Naive thymus-derived CD8-positive, alpha-beta T cell (primary cell): Measurements from ENCODE around the gene SPATA21. TPM values are rescaled to one million over a fixed set of nuclear protein-coding genes. Genes with fewer than 3 reads are reported as not detected.

ENCODE experiments used
- ATAC-seq, 2 donors: fragments of 150-1000 bp; cut with Tn5 transposase in 1 of 2; sonication (Bioruptor Pico), chemical (Tn5 transposase) in 1 of 2; 1 replicate in 1 of 2; 2 replicates in 1 of 2; pipeline ENCODE4 v1.10.0; 2021; ENCODE audit warnings: mild to moderate bottlenecking in 2 of 2, moderate library complexity in 2 of 2
- POLR2A ChIA-PET: fragments of 350-600 bp; sonication (Branson Sonifier 250); formaldehyde crosslinking; loops from one replicate; lab custom pipeline; 2021; ENCODE audit warnings: antibody characterized with exemption; lab: Charles Lee
- DNase-seq, 10 donors: peaks; one replicate each; pipeline versions ENCODE4 v3.0.0 to v3.0.0-alpha.2; 2020 to 2022
- H3K27ac Mint-ChIP-seq, 10 donors: one replicate each; pipeline ENCODE4 v1.8.0; 2020 to 2022; ENCODE audit warnings: mild to moderate bottlenecking in 10 of 10, mixed read lengths in 10 of 10, moderate library complexity in 4 of 10, inconsistent platforms in 1 of 10
- H3K27me3 Mint-ChIP-seq, 5 donors: one replicate each; pipeline ENCODE4 v1.8.0; 2021 to 2022; ENCODE audit warnings: mixed read lengths in 5 of 5
- H3K36me3 Mint-ChIP-seq, 3 donors: one replicate each; pipeline ENCODE4 v1.8.0; 2020 to 2022; ENCODE audit warnings: mixed read lengths in 3 of 3, mild to moderate bottlenecking in 2 of 3, inconsistent platforms in 1 of 3
- H3K4me1 Mint-ChIP-seq, 4 donors: one replicate each; pipeline ENCODE4 v1.8.0; 2021 to 2022; ENCODE audit warnings: mixed read lengths in 4 of 4
- H3K4me3 Mint-ChIP-seq, 10 donors: one replicate each; pipeline ENCODE4 v1.8.0; 2020 to 2022; ENCODE audit warnings: mild to moderate bottlenecking in 10 of 10, mixed read lengths in 10 of 10, moderate library complexity in 6 of 10, inconsistent platforms in 1 of 10
- H3K9me3 Mint-ChIP-seq, 9 donors: one replicate each; pipeline ENCODE4 v1.8.0; 2020 to 2022; ENCODE audit warnings: mixed read lengths in 9 of 9, mild to moderate bottlenecking in 3 of 9, inconsistent platforms in 1 of 9, moderate library complexity in 1 of 9
- polyA plus RNA-seq, 3 donors: library from polyadenylated mRNA; unstranded; fragments of 300-500 nt; fragmentation: Illumina TruSeq; gene quantifications; one replicate each; pipeline ENCODE4 v1.2.3, GENCODE V29; 2021
- total RNA-seq, 8 experiments: library from RNA in 2 of 8; stranded (reverse) in 2 of 8; gene quantifications; one replicate each; pipeline ENCODE4 v1.2.3 and lab custom pipeline; 2021 to 2026

The SPATA21 gene
- total and polyA plus RNA-seq, 5 experiments from 2014 or later = not detected

DNA sequence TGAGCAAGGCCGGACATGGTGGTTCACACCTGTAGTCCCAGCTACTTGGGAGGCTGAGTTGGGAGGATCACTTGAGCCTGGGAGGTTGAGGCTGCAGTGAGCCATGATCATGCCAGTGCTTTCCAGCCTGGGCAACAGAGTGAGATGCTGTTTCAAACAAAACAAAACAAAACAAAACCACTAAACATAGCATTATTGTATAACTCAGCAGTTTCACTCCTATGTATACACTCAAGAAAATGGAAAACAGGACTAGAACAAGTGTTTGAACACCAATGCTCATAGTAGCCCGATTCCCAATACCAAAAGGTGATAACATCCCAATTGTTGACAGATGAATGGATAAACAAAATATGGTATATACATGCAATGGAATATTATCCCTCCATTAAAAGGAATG, 1.3 kb upstream of the SPATA21 start:
- Mint-ChIP-seq H3K4me3 (peak overlapping the region in 1 of 10 donors; percentile 46), H3K27ac (peak overlapping the region in 2 of 10 donors; percentile 9 to 34)
- POLR2A ChIA-PET = no interaction called here

DNA sequence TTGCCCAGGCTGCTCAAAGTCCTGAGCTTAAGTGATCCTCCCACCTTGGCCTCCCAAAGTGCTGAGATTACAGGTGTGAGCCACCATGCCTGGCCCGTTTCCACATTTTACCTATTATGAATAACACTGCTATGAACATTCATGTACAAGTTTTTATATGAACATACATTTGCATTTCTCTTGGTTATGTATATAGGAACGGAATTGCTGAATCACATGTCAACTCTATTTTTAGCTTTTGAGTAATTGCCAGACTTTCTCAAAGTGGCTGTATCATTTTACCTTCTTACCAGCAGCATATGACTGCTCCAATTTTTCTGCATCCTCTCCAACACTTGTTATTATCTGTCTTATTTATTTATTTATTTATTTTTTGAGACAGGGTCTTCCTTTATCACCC, 2.7 kb downstream of the SPATA21 start:
- POLR2A ChIA-PET = interaction anchor here (0.7 to 0.9 kb wide), 3 partner anchors 14 to 69 kb away, joined by 3 to 5 read pairs (median 3); no protein-coding TSS in a partner anchor
- Mint-ChIP-seq H3K27ac (no peak overlapping the region), H3K4me3 (no peak overlapping the region), H3K4me1 (peaks cover 0 to 2% (median 0%) of the 10 kb centered on the region in 4 donors), H3K9me3 (no peaks in the 10 kb centered on the region), H3K27me3 (peaks cover 0 to 2% (median 0%) of the 10 kb centered on the region in 5 donors), H3K36me3 (no peaks in the 10 kb centered on the region)
- DNase-seq (no peak), ATAC-seq (no peak)

More for the DNA sequence above, 1.3 kb upstream of the SPATA21 start:
- Mint-ChIP-seq H3K9me3 (no peaks in the 10 kb centered on the region), H3K36me3 (peaks cover 0 to 8% (median 0%) of the 10 kb centered on the region in 3 donors), H3K4me1 (peaks cover 10 to 32% (median 25%) of the 10 kb centered on the region in 4 donors), H3K27me3 (peaks cover 0 to 2% (median 0%) of the 10 kb centered on the region in 5 donors)
- DNase-seq (no peak), ATAC-seq (no peak)

- H3K36me3 Mint-ChIP-seq = no peaks in the 10 kb centered on the region
- POLR2A ChIA-PET = no interaction called here
- H3K4me3 Mint-ChIP-seq = no peak overlapping the region
- no peak overlapping the region for H3K27ac Mint-ChIP-seq
- DNase-seq (no peak), ATAC-seq (no peak)
- peaks cover 0 to 2% (median 0%) of the 10 kb centered on the region in 4 donors for H3K4me1 Mint-ChIP-seq
- H3K27me3 Mint-ChIP-seq = peaks cover 0 to 2% (median 0%) of the 10 kb centered on the region in 5 donors
- H3K9me3 Mint-ChIP-seq = no peaks in the 10 kb centered on the region
Measured at GRCh38 chr1:16434007-16434406, 3.2 kb downstream of the SPATA21 start.

DNA sequence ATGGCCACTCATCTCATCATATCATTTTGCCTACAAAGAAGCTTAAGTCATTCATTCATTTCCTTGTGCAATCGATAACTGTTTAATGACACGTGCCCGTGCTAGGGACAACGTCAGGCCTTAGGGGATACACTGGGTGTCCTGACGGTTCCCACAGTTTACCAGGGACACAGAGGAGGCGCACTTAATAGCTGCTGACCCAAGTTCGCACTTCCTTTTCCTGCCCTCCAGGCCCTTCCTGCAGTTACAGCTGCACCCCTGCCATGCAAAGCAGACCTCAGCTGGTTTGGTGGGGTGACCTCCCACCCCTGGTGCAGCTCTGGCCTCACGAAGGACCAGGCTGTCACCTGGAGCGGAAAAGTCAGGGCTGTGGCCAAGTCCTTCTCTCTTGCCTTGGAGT, 4.2 kb downstream of the SPATA21 start:
- H3K9me3 Mint-ChIP-seq = no peaks in the 10 kb centered on the region
- peaks cover 0 to 2% (median 0%) of the 10 kb centered on the region in 5 donors for H3K27me3 Mint-ChIP-seq
- H3K36me3 Mint-ChIP-seq = no peaks in the 10 kb centered on the region
- H3K4me1 Mint-ChIP-seq = peaks cover 0 to 2% (median 0%) of the 10 kb centered on the region in 4 donors
- H3K27ac Mint-ChIP-seq = no peak overlapping the region
- DNase-seq (no peak), ATAC-seq (no peak)
- POLR2A ChIA-PET = no interaction called here
- no peak overlapping the region for H3K4me3 Mint-ChIP-seq

- DNase-seq = no peak
- Mint-ChIP-seq H3K4me3 (no peak overlapping the region), H3K36me3 (no peaks in the 10 kb centered on the region), H3K27me3 (peaks cover 0 to 2% (median 0%) of the 10 kb centered on the region in 5 donors), H3K4me1 (peaks cover 0 to 6% (median under 1%) of the 10 kb centered on the region in 4 donors), H3K27ac (peak overlapping the region in 1 of 10 donors; percentile 49), H3K9me3 (no peaks in the 10 kb centered on the region)
- POLR2A ChIA-PET = no interaction called here
- ATAC-seq = no peak
Measured at GRCh38 chr1:16430606-16431005, 6.6 kb downstream of the SPATA21 start.

DNA sequence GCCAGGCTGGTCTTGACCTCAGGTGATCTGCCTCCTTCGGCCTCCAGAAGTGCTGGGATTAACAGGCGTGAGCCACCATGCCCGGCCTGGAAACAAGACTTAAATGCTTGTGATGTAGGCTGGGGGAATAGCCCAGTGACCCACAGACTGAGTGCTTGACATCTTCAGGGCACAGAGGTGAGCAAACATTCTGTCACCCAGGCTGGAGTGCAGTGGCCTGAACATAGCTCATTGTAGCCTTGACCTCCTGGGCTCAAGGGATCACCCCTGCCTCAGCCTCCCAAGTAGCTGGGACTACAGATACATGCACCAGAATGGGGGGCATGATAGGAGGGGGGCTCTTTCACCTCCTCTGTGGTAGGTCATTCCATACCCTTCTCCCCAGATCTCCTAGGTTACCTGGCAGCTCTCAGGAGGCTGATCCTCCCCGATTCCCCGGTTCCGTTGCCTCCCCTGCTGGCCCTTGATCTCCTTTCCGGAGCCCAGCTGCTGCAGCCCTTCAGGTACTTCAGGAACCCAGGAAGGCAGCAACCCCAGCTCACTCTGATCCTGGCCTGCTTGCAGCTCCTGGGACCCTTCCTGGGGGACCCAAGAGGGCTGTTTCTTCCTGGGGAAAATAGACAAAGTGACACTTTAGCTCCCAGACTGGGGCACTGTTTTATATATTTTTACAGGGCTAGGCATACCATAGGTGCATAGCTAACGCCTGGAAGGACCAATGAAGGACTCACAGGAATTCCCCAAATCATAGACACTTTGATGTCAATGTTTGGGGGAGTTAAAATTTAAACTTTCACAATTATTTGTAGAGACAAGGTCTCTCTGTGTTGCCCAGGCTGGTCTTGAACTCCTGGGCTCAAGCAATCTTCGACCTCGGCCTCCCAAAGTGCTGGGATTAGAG, 11.8 kb downstream of the SPATA21 start:
- DNase-seq = peak in 1 of 10 donors; percentile 32
- ATAC-seq = no peak
- no peak overlapping the region for H3K4me3 Mint-ChIP-seq
- no peaks in the 10 kb centered on the region for H3K27me3 Mint-ChIP-seq
- H3K27ac Mint-ChIP-seq = no peak overlapping the region
- H3K36me3 Mint-ChIP-seq = no peaks in the 10 kb centered on the region
- peaks cover 7 to 27% (median 14%) of the 10 kb centered on the region in 4 donors for H3K4me1 Mint-ChIP-seq
- H3K9me3 Mint-ChIP-seq = no peaks in the 10 kb centered on the region
- POLR2A ChIA-PET = interaction anchor here (0.7 to 2.1 kb wide), 2 partner anchors 16 to 17 kb away, joined by 3 to 8 read pairs; partner anchors contain the start of gene NECAP2

GRCh38 chr1:16422041-16422440, 15.2 kb downstream of the SPATA21 start:
- Mint-ChIP-seq H3K36me3 (no peaks in the 10 kb centered on the region), H3K4me3 (peak overlapping the region in 1 of 10 donors; percentile 68), H3K27ac (no peak overlapping the region), H3K9me3 (no peaks in the 10 kb centered on the region), H3K27me3 (no peaks in the 10 kb centered on the region), H3K4me1 (peaks cover 20 to 33% (median 29%) of the 10 kb centered on the region in 4 donors)
- ATAC-seq (no peak), DNase-seq (no peak)
- POLR2A ChIA-PET = interaction anchor here (3.1 kb wide), 1 partner anchor 19 kb away, joined by 17 read pairs; the partner anchor contains the start of gene NECAP2

DNA sequence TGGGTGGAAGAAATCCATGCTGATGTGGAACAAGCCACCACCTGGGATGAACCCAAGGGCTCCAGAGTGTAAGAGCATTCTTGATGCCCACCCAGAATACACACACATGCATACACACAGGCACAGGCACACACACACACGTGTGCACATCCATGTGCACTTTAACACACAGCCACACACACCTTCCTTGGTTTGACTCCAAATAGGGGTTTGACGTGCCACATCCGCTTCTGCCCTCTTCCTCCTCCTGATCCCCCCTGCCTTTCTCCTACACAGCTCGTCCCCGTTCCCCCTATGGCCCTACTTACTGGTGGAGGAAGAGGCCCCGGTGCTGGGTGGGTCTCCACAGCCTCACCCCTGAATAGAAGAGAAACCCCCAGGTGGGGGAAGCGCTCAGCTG, 16.0 kb downstream of the SPATA21 start:
- POLR2A ChIA-PET = interaction anchor here (1.2 to 3.1 kb wide), 3 partner anchors 14 to 55 kb away, joined by 4 to 17 read pairs (median 5); partner anchors contain the start of genes NECAP2 and SZRD1
- Mint-ChIP-seq H3K27ac (peak overlapping the region; percentile 77 to 95 (median 90)), H3K4me1 (peaks cover 20 to 33% (median 29%) of the 10 kb centered on the region in 4 donors), H3K9me3 (no peaks in the 10 kb centered on the region), H3K27me3 (no peaks in the 10 kb centered on the region), H3K36me3 (no peaks in the 10 kb centered on the region), H3K4me3 (peak overlapping the region in 9 of 10 donors; percentile 67 to 78 (median 71))
- peak in 1 of 10 donors; percentile 58 for DNase-seq
- ATAC-seq = peak; percentile 34 to 39

DNA sequence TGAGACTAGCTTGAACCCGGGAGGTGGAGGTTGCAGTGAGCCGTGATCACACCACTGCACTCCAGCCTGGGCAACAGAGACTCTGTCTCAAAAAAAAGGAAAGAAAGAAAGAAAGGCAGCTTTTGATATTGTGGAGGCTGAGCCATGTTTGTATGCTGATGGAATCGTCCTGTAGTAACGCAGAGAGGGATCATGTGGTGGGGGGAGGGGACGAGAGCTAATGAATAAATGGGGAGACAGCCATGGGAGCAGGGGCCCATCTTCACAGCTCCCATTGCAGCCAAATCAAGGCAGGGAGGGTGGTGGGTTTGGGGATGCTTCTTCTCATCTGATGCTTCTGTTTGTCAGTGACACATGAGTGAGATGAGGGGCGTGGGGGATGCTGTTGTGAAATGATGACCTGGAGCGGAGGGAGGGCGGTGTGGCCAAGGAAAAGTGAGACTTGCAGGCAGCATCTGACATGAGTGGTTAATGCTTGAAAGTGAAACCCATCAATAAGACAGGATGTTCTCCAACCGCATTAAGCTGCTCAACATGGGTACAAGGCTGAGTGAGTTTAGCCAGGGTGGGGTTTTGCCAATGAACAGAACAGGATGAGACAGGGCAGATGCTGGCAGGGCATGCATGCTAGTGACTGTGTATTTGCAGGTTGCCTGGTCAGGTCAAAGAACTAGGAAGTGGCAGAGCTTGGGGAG, 16.7 kb downstream of the SPATA21 start:
- peak overlapping the region; percentile 77 to 95 (median 90) for H3K27ac Mint-ChIP-seq
- no peaks in the 10 kb centered on the region for H3K36me3 Mint-ChIP-seq
- no peaks in the 10 kb centered on the region for H3K27me3 Mint-ChIP-seq
- peak overlapping the region; percentile 26 to 78 (median 70) for H3K4me3 Mint-ChIP-seq
- DNase-seq (peak in 9 of 10 donors; percentile 1 to 68 (median 45)), ATAC-seq (peak; percentile 97 to 99)
- POLR2A ChIA-PET = interaction anchor here (1.1 to 3.1 kb wide), 5 partner anchors 14 to 77 kb away, joined by 3 to 17 read pairs (median 4); partner anchors contain the start of genes NECAP2, SPATA21 and SZRD1
- no peaks in the 10 kb centered on the region for H3K9me3 Mint-ChIP-seq
- peaks cover 22 to 33% (median 29%) of the 10 kb centered on the region in 4 donors for H3K4me1 Mint-ChIP-seq

GRCh38 chr1:16418823-16419425, 18.3 kb downstream of the SPATA21 start:
- peak overlapping the region in 5 of 10 donors; percentile 7 to 69 (median 12) for H3K4me3 Mint-ChIP-seq
- POLR2A ChIA-PET = interaction anchor here (3.1 kb wide), 1 partner anchor 22 kb away, joined by 17 read pairs; the partner anchor contains the start of gene NECAP2

DNA sequence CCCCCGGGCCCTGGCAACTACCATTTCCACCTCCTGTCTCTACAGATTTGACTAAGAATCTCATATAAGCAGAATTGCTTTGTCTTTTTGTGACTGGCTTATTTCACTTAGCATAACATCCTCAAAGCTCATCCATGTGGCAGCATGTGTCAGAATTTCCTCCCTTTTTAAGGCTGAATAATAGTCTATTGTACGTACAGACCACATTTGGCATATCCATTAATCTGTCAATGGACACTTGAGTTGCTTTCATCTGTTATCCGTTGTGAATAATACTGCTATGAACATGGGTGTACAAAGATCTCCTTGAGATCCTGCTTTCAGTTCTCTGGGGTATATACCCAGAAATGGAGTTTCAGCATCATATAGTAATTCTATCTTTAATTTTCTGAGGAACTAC, 24.0 kb downstream of the SPATA21 start:
- peak overlapping the region in 2 of 10 donors; percentile 39 to 40 for H3K27ac Mint-ChIP-seq
- peaks cover 0 to 9% (median 7%) of the 10 kb centered on the region in 5 donors for H3K27me3 Mint-ChIP-seq
- no peak overlapping the region for H3K4me3 Mint-ChIP-seq
- POLR2A ChIA-PET = no interaction called here
- peaks cover 0 to 5% (median 0%) of the 10 kb centered on the region in 4 donors for H3K4me1 Mint-ChIP-seq
- H3K9me3 Mint-ChIP-seq = no peaks in the 10 kb centered on the region
- ATAC-seq (no peak), DNase-seq (no peak)
- no peaks in the 10 kb centered on the region for H3K36me3 Mint-ChIP-seq

More at GRCh38 chr1:16418823-16419425, 18.3 kb downstream of the SPATA21 start:
- H3K27me3 Mint-ChIP-seq = no peaks in the 10 kb centered on the region
- H3K27ac Mint-ChIP-seq = peak overlapping the region in 6 of 10 donors; percentile 2 to 93 (median 47)
- ATAC-seq (no peak), DNase-seq (no peak)
- no peaks in the 10 kb centered on the region for H3K9me3 Mint-ChIP-seq
- H3K4me1 Mint-ChIP-seq = peaks cover 22 to 33% (median 29%) of the 10 kb centered on the region in 4 donors
- H3K36me3 Mint-ChIP-seq = no peaks in the 10 kb centered on the region

DNA sequence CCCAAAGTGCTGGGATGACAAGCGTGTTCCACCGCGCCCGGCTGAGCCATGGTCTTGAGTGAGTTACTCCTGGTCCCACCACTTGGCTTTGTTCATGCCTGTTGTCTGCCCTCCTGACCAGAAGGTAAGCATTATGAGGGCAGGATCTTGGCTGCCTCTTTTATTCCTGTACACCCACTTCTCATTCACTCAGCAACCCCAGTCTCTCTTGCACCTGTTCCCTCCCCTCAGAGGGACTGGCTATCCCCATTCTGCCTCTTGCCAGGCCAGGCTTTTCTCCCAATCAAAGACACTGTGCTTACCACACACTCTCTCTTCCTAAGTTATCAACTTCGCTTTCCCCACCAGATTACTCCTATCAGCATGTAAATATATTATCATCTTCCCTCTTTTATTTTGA, 26.4 kb downstream of the SPATA21 start:
- Mint-ChIP-seq H3K36me3 (no peaks in the 10 kb centered on the region), H3K9me3 (no peaks in the 10 kb centered on the region), H3K4me1 (peaks cover 0 to under 1% (median 0%) of the 10 kb centered on the region in 4 donors), H3K27ac (peak overlapping the region in 4 of 10 donors; percentile 7 to 55 (median 22)), H3K27me3 (peaks cover 0 to 9% (median 7%) of the 10 kb centered on the region in 5 donors), H3K4me3 (no peak overlapping the region)
- ATAC-seq = no peak
- no peak for DNase-seq
- POLR2A ChIA-PET = no interaction called here
